GM19193 (cell line): ENCODE measurements around the gene MAPKAP1.

Experiments
- POLR2A ChIP-seq: IDR thresholded peaks from 4 replicates; pipeline ENCODE4 v1.6.1; 2011; ENCODE audit not compliant: insufficient read depth, insufficient read length; ENCODE audit errors: extremely low read depth

Gene MAPKAP1

DNA sequence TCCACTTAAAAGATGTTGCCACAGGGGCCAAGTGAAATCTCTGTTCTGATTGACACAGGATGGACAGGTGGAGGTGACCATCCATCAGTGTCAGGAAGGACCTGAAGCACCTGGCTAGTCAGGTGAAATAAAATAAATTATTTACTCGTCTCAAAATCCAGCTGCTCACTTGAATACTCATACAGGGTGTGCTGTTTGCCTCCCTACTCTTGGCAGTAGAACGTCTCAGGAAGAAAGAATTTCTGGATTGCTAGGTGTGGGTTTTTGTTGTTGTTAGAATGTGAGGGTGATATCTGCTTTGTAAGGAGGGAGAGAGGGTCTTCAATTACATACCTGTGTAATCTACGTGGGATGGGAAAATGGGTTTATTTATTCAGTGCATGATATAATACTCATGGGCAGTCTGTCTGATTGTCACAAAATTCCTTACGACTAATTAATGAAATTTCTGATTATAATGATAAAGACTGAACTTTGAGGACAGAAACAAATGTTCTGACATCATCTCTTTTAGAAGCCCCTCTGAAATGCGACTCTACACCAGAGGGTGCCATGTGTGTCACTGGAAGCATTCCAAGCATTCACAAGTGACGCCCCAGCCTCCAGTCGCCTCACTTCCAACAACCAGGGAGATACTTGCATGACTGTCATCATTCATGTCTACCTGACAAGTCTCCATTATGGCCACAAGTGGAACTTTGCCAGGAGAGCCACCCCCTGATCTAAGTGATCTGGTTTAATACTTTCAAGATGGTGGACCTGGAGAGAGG, 227.0 kb downstream of the MAPKAP1 start:
- TF ChIP-seq POLR2A, result no peak

DNA sequence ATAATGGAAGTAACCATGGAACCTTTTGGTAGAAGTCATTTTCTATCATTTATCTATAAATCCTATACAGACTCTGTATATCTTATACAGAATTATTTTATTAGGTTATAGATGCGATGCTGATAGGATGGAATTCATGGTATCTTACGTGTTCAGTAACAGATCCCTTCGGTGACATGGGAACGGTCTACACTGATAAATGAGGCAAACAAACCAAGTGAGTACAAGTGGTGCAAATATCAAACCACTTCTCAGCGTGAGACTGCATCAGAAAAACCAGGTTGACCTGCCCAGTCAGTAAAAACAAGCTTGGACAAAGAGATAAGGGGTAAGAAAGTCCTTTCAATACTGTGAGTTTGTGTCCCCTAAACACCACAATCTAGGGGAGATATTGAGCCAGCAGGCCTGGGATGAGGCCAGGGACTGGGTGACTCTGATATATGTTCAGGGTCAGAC, 229.9 kb downstream of the MAPKAP1 start:
- no peak for TF ChIP-seq POLR2A

DNA sequence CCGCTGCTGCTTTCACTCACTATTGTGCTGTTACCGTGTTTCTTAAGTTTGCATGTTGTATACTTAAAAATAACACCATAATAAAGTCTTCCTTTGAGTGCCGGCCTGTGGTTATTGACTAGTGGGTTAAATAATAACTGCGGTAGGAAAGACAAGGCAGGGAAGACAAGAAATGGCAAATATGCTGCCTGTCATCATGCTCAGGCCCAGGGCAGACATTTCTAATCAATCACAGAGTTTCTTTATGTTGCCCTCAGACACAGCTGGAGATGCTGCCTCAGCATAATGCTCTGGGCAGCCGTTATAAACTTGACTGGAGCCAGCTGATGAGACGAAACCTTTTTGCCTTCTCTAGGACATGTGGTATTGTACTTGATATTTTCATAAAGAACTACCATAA, 230.4 kb downstream of the MAPKAP1 start:
- TF ChIP-seq POLR2A, result no peak

DNA sequence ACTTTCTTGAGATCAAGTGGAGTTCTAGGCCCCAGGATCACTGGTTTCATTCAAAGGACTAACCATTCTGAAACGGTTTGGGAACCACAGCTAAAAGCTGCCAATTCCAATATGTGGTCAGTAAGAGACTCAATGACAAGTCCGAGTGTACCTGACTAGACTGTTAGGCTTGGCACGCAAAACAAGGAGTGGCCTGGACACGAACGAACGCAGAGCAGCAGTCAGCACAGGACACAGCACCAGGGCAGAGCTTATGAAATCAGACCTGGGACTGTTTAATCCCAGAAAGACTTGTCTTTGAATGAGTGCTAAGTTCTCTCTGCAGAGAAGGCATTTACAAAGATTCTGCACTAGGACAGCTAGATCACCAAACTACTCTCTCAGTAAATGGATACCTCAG, 231.6 kb downstream of the MAPKAP1 start:
- TF ChIP-seq POLR2A, result no peak

DNA sequence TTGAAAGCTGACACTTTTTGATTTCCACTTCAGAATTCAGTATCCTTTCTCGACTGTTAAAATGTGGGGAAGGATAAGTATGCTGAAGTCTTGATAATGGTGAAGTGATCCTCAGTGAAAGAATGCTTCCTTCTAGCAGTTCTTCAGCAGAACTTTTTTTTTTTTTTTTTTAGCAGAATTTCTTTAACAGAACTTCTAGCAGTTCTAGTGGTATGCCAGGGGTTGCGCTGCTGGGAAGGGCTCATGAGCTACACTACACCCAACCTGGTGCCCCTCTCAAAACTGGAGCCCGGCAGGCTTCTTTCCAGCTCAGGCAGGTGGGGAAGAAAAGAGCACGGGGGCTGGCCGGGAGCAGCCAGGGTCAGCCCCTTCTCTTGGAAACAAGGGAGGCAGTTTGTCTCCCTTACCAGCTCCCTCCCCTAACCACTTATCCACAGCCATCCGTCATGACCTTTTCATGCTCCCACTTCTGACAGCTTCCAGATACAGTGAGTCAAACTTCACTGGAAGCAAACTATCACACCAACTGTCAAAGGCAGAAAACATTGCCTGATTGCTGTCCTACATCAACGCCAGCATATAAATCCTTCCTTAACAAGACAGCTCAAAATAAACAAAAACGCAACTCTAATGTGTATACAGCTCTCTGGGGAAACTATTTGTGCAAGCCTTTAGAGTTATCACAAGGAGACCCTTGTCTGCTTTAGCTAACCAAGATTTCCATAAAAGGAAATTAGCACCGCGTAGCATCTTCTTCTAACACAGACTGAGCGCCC, 233.9 kb downstream of the MAPKAP1 start:
- TF ChIP-seq POLR2A, result no peak

DNA sequence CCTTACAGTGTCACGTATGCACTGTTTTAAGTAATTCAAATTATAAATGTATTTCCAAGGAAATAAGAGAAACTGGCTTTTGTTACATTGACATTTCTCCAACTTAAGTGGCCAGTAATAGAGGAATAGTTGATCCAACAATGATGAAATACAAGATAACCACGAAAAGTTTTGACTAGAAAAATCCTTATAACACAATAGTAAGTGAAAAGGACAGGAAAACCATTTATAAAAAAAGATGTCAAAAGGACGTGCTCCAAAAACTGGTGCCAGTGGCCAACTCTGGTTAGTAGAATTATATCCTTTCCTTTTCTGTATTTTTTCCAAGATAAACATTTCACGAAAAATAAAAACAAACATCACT, 234.5 kb downstream of the MAPKAP1 start:
- TF ChIP-seq POLR2A, result no peak

DNA sequence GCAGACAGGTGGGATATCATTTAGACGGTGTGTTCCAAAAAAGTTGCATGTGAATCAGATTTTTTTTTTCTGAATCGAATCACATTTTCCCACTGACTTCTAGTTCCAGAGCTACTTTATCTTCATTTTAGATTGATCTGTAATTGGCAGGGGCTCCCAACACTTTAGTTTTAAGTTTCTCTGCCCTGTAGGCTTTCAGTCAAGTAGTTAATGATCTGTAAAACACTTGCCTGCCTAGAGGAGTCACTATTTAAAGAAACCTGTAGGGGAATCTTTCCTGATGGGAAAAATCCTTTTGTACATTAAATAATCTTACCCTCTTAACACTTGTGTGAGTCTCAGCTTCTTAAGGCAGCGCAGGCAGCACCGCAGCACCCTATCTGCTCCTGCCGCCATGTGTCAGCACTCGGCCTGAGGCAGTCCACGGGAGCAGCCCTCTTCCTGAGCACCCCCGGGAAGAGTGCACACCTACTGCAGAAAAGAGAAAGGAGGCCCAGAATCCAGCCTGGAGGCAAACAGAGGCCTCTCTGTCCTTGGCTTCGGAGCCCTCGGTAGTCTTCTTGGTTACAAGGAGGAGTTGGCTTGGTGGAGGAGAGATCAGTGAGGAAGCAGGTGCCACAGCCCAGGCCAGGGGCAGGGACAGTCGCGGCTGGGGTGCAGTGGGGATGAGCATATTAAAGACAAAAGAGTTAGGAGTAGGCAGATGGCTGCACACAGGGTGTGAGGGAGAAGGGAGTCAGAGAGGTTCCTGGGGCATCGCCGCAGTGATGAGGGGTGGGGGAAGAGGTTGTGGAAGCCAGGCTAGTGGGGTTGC, 236.0 kb downstream of the MAPKAP1 start:
- TF ChIP-seq POLR2A, result no peak

DNA sequence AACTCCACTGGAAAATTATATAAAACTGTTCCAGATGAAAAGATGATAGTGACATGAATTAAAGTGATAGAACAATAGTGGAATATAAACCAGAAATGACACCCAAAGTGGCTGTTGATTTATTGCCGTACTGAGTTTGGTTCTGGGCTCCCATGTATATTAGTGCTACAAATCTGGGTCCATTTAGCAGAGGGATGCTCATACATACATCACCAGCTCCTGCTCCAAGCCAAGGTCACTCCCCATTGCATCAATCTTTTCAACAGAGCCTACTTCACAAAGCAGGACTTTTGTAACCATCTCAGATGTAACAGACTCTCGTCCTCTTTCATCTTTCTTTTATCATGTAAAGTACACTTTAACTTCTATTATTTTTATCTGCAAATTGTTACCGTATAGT, 236.8 kb downstream of the MAPKAP1 start:
- TF ChIP-seq POLR2A, result no peak

DNA sequence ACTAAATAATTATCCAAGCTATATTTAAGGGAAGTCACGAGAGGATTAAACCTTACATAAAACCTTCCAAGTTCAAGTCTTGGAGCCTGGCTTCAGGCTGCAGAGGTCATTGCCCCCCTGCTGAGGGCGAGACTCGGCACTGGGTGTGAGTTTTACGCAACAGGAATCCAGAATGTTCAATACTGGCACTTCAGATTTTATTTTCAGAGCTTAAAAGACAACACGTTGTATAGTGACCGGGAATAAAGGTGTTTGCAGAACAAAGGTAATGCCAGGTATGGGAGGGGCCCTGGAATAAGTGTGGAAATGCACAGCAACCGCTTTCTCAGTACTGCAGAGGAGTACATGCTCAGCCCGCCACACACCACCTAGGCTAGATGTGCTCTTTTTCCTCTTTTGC, 238.4 kb downstream of the MAPKAP1 start:
- no peak for TF ChIP-seq POLR2A

DNA sequence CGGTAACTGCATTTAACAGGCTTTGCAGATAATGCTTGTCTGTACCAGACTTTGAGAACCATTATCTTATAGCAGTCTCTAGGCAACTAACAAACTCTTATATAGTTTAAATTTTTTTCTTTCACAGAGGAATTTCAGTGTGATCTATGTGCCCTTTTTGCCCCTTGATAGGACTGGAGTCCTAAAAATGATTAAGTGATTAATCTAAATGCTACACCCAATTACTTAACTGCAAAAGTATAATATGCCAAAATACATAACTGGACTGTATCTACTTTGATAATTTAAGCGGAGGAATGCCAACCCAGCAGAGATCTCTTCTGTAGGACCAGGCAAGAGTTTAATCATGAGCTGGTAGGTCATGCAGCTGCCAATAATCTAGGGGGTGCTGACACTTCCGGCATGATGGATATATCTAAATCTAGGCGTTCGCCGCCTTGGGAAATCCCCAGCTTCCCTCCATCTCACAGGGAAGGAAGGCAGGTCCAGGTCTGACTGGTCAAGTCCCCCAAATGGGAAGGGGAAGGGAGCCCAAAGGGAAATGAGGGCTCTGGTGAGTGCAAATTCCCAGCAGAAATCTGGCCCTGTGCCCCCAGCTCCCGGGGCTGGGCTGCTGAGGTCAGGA, 239.8 kb downstream of the MAPKAP1 start:
- no peak for TF ChIP-seq POLR2A

DNA sequence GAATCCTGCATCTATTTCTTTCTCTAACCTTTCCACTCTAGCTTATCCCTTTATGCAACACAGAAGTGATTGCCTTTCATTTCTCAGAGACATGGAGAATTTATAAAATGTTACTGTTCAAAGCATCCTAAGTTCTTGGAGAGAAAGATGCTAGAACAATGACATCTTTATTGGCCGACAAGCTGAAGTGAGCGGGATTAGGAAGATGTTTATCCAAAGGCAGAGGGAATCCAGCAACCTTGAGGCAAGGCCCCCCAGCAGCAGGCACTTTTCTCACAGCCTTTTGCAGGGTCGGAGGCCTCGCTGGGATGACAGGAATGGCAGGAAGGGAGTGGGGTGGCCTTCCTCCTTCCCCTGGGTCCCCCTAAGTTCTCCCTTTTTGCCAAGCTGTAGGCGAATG, 240.6 kb downstream of the MAPKAP1 start:
- TF ChIP-seq POLR2A, result no peak

DNA sequence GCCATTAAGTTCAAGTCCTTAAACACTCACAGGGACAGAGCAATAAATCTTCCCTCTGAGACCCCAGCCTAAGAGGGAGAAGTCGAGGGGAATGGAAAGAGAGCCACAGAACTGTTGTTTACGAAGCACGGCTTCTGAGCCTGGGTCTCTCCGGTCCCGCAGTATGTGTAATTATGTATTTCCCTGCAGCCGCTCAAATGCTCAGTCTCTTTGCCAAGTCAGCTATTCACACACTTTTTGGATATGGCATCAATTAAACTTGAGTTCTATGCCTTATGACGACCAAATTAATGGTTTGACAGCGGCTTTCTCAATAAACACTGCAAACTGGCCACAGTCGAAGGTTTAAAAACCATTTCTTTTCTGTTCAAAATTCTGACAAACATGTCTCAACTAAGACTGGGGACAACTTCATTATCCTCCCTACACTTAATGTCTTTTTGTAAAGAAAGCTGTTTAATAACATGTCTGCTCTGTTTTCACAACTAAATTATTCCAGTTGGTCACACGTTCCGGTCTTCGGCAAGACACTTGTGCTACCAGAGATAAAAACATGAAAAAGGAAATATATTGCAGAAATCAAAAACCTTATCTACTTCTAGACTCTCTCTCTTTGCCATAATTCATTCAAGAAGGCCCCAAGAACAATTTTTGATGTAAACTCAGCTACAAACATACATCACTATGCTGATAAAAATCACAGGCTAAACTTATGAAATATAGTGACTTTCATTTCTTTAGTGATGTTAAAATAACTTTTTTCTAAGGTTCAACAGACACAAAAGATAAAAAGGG, 242.2 kb downstream of the MAPKAP1 start:
- TF ChIP-seq POLR2A, result no peak

DNA sequence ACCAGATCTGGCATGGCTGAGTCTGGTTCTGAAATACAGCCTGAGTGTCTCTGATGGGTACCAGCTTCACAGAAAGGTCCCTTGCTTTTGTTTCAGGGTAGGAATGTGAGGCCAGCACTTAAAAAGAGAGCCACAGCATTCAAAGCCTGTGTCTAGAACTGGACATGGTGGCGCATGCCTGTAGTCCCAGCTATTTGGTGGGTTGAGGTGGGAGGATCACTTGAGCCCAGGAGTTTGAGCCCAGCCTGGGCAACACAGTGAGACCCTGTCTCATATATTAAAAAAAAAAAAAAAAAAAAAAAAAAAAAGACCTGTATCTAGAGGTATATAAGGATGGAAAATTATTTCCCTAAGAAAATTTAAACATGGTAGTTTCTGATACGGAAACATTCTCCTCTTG, 243.1 kb downstream of the MAPKAP1 start:
- no peak for TF ChIP-seq POLR2A

DNA sequence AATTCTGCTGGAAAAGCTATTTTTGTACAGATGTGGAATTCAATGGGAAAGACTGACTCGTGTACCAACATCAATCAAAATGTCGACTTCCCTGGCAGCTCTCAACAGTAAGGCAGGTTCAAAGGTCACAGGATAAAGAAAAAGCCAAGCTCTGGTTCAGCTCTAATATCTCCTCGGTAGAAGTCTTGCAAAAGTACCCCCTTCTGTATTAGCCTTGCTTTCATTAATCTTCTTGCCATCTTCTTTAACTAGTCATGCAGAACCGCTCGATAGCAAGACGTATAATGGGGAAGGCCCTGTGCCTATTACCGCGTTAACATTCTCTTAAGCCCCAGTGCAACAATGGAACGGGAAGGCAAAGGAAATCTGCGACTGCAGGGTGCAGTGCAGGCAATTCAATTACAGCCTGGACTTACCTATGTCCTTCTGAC, 244.1 kb downstream of the MAPKAP1 start:
- no peak for TF ChIP-seq POLR2A
